OCI-LY1 (cell line): ENCODE data around the gene KIF17.
A peak's percentile ranks its signal among the peaks of the same experiment; 100 is the strongest.

Source experiments
- H2AFZ ChIP-seq: fragments of 200-600 bp; sonication (generic), shearing (Covaris generic); 2 replicates; pipeline ENCODE4 v1.6.0; 2014; ENCODE audit warnings: antibody characterized with exemption, mild to moderate bottlenecking, low read length
- H3F3A ChIP-seq: fragments of 200-600 bp; sonication (generic), shearing (Covaris generic); 2 replicates; pipeline ENCODE4 v1.6.0; 2014; ENCODE audit warnings: mild to moderate bottlenecking, antibody characterized with exemption, low read length, moderate library complexity; ENCODE audit not compliant: insufficient read depth
- H3K27ac ChIP-seq: fragments of 200-600 bp; sonication (generic); 2 replicates; pipeline ENCODE4 v1.5.1; 2014; ENCODE audit warnings: low read length, mixed run types, mild to moderate bottlenecking, low read depth; ENCODE audit not compliant: poor library complexity, severe bottlenecking
- H3K27me3 ChIP-seq: fragments of 200-600 bp; sonication (generic); 2 replicates; pipeline ENCODE4 v1.6.0; 2014; ENCODE audit warnings: antibody characterized with exemption, mild to moderate bottlenecking, low read length, moderate library complexity; ENCODE audit not compliant: insufficient read depth
- H3K36me3 ChIP-seq: fragments of 200-600 bp; sonication (generic); 2 replicates; pipeline ENCODE4 v1.6.1; 2014; ENCODE audit warnings: mild to moderate bottlenecking, antibody characterized with exemption, low read length, moderate library complexity, mixed read lengths; ENCODE audit not compliant: insufficient read depth
- H3K4me1 ChIP-seq: fragments of 200-600 bp; sonication (generic); 2 replicates; pipeline ENCODE4 v1.5.1; 2014; ENCODE audit warnings: mild to moderate bottlenecking, low read length, moderate library complexity; ENCODE audit not compliant: insufficient read depth, severe bottlenecking
- H3K4me2 ChIP-seq: fragments of 200-600 bp; sonication (generic), shearing (Covaris generic); 2 replicates; pipeline ENCODE4 v1.6.1; 2014; ENCODE audit warnings: low read length
- H3K4me3 ChIP-seq: fragments of 200-600 bp; sonication (generic); 2 replicates; pipeline ENCODE4 v1.5.1; 2014; ENCODE audit warnings: low read length, low read depth, mild to moderate bottlenecking, mixed read lengths; ENCODE audit not compliant: poor library complexity, severe bottlenecking
- H3K79me2 ChIP-seq: fragments of 200-600 bp; shearing (Covaris generic); 2 replicates; pipeline ENCODE4 v1.6.1; 2016; ENCODE audit warnings: mixed run types, low read length, mixed read lengths; ENCODE audit not compliant: insufficient read depth
- H3K9ac ChIP-seq: fragments of 200-600 bp; sonication (generic), shearing (Covaris generic); 2 replicates; pipeline ENCODE4 v1.6.1; 2014; ENCODE audit warnings: mild to moderate bottlenecking, low read length, mixed read lengths
- H3K9me2 ChIP-seq: fragments of 200-600 bp; sonication (generic), shearing (Covaris generic); 2 replicates; pipeline ENCODE4 v1.6.1; 2014; ENCODE audit warnings: low read depth, mild to moderate bottlenecking, low read length, mixed read lengths
- H3K9me3 ChIP-seq: fragments of 200-600 bp; shearing (Covaris generic); 2 replicates; pipeline ENCODE4 v1.6.1; 2014; ENCODE audit warnings: low read length, mixed read lengths
- H4K20me1 ChIP-seq: fragments of 200-600 bp; sonication (generic), shearing (Covaris generic); 2 replicates; pipeline ENCODE4 v1.6.0; 2016; ENCODE audit warnings: mild to moderate bottlenecking, low read length; ENCODE audit not compliant: insufficient read depth
- CTCF ChIP-seq: fragments of 200-600 bp; sonication (generic), shearing (Covaris generic); IDR thresholded peaks from 2 replicates; pipeline ENCODE4 v1.5.1; 2017; ENCODE audit warnings: mild to moderate bottlenecking, antibody characterized with exemption, low read length, moderate library complexity, mixed read lengths
- EZH2 ChIP-seq: fragments of 200-600 bp; sonication (generic), shearing (Covaris generic); IDR thresholded peaks from 2 replicates; pipeline ENCODE4 v1.8.0; 2017; ENCODE audit warnings: borderline replicate concordance, mixed run types, mild to moderate bottlenecking, antibody characterized with exemption, low read length, moderate library complexity, mixed read lengths

KIF17 gene

GRCh38 chr1:20633190-20634064 lies 84.4 kb downstream of the KIF17 start, which contains the start of gene PINK1:
Gene PINK1 (plus strand): TSS chr1:20633458. CDS start chr1:20633549, 91 bp downstream.
- Histone ChIP-seq H3K4me2 (peak within 1 kb of the TSS; percentile 95), H3K36me3 (no peaks in the 10 kb centered on the region), H3K9ac (peak within 1 kb of the TSS; percentile 75), H3K9me2 (no peaks in the 10 kb centered on the region), H3K9me3 (no peaks in the 10 kb centered on the region), H4K20me1 (no peaks in the 10 kb centered on the region), H3K27ac (no peak within 1 kb of the TSS), H3F3A (no peaks in the 10 kb centered on the region; the same call in 1 of the 2 replicates), H3K4me3 (peak within 1 kb of the TSS; percentile 94), H3K4me1 (peaks cover 9% of the 10 kb centered on the region), H3K27me3 (no peaks in the 10 kb centered on the region), H3K79me2 (no peaks in the 10 kb centered on the region), H2AFZ (peak within 1 kb of the TSS; percentile 89; the same call in 1 of the 2 replicates)
- TF ChIP-seq CTCF = peak; percentile 97
- TF ChIP-seq EZH2 = no peak

DNA sequence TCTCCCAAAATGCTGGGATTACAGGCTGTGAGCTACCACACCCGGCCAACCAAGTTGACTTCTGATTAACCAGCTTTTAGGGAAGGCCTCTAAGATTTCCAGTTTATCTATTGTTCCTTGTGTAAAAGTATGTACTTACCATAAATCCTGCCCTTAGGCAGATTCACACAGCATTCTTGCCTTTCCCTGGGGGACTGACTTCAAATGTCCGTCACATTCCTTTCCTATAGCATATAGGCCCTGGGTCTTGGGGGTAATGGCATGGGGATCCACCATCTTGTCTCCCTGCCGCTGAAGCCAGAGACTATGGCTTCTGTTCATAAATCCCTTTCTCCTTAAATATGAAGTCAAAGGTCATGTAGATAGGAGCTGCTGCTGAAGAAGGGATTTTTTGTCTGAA lies 85.4 kb downstream of the KIF17 start:
- no peaks in the 10 kb centered on the region for H3K9me2 ChIP-seq
- H3K4me1 ChIP-seq = peaks cover 9% of the 10 kb centered on the region
- H3K9ac ChIP-seq = no peak overlapping the region
- H3K79me2 ChIP-seq = no peaks in the 10 kb centered on the region
- no peaks in the 10 kb centered on the region for H3K27me3 ChIP-seq
- no peaks in the 10 kb centered on the region; the same call in 1 of the 2 replicates for H3F3A ChIP-seq
- no peak overlapping the region for H2AFZ ChIP-seq
- H3K4me3 ChIP-seq = no peak overlapping the region
- H4K20me1 ChIP-seq = no peaks in the 10 kb centered on the region
- H3K36me3 ChIP-seq = no peaks in the 10 kb centered on the region
- no peak overlapping the region for H3K4me2 ChIP-seq
- no peaks in the 10 kb centered on the region for H3K9me3 ChIP-seq
- no peak for TF ChIP-seq CTCF
- no peak for TF ChIP-seq EZH2
- H3K27ac ChIP-seq = no peak overlapping the region

GRCh38 chr1:20630729-20631128 lies 87.1 kb downstream of the KIF17 start:
- no peaks in the 10 kb centered on the region for H3K27me3 ChIP-seq
- no peak overlapping the region for H3K9ac ChIP-seq
- H3F3A ChIP-seq = no peaks in the 10 kb centered on the region; the same call in 1 of the 2 replicates
- H3K9me2 ChIP-seq = no peaks in the 10 kb centered on the region
- no peak overlapping the region for H2AFZ ChIP-seq
- H4K20me1 ChIP-seq = no peaks in the 10 kb centered on the region
- H3K4me1 ChIP-seq = peaks cover 9% of the 10 kb centered on the region
- H3K4me2 ChIP-seq = no peak overlapping the region
- H3K36me3 ChIP-seq = no peaks in the 10 kb centered on the region
- no peak overlapping the region for H3K27ac ChIP-seq
- TF ChIP-seq EZH2 = no peak
- TF ChIP-seq CTCF = no peak
- H3K9me3 ChIP-seq = no peaks in the 10 kb centered on the region
- H3K79me2 ChIP-seq = no peaks in the 10 kb centered on the region
- no peak overlapping the region for H3K4me3 ChIP-seq
